HG03108 (cell line): ENCODE measurements around the gene ARPP21.
"Not testable (repeated sequence)": the region's sequence is repeated elsewhere in the genome, so short reads cannot be mapped to it uniquely, and the experiment has no call there.

Experiments
- ATAC-seq: cut with Tn5 transposase; IDR thresholded peaks from one replicate; pipeline ENCODE4 v1.9.1; 2021; ENCODE audit warnings: moderate library complexity; ENCODE audit not compliant: unreplicated experiment

The ARPP21 gene

DNA sequence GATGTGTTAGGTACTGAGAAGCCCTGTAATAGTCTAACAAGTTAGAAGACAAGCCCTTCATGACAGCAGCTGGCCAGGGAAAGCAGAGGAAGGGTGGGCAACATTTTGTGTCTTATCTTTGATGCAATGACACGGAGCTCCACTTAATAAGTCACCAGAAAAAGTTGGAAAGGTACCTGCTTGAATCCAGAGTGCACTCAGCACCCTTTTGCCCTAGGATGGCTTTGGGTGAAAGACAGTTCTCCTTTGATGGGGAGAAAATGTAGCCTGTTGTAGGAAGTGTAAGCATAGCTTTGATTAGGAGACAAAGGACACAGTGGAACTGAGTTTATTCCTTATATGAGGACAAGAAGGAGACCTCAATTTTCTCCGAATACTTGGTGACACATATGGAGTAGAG, 137.0 kb downstream of the ARPP21 start:
- no peak for ATAC-seq

DNA sequence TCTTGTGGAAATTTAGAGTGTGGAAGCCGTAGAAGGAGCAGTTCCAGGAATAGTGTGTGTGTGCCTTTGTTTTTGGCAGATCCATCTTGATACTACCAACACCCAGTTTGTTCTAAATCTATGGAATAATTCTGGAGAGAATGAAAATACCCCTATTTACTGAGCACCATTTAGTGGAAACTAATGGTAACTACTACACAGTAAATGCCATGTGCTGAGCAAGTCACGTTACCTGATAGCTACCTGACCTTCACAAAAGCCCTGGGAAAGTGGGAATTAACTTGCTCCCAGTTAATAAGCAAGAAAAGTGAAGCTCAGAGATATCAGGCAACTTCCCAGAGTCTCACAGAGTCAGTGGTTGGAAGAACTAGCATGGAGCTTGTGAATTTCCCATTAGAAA, 137.7 kb downstream of the ARPP21 start:
- no peak for ATAC-seq

DNA sequence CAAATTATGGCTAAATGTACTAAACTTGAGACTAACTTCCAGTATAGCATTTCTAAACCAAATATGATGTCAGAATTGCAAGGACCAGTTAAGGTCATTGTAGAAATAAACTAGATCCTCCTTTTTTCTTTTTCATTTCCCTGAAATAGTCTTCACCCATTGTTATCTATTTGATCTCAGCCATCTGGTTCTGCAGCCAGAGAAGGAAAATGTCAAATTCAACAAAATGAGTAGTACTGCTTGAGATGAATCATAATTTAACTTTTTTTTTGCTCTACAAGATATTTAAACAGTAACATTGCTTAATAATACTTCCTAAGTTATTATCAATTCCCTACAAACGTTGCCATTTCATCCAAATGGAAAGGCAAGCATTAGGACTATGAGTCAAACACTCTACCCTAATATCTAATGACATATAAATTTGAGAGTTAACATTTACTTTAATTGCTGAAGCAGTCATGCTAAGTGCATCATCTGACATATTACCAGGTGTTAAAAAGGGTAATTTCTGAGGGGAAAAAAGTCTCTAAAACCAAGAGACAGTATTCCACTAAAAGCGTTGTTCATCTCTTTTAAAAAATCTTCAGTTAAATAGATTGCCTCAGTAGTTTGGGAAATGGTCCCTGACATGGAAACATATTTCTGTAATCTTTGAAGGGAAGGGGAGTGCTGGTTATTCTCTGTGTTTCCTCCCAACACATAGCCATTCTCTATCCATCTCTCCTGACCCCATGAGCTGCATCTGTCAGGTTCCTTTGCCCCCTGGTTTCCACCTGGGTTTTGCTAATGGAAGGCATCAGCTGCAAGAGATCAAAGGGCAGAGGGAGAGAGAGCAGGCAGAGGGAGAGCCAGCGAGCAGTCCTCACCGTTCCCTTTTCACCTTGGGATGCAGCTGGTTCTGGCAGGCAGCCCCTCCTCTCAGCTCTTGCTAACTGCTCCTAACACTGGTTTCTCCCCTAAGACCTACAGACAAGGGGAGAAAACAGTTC, 138.5 kb downstream of the ARPP21 start:
- no peak for ATAC-seq

DNA sequence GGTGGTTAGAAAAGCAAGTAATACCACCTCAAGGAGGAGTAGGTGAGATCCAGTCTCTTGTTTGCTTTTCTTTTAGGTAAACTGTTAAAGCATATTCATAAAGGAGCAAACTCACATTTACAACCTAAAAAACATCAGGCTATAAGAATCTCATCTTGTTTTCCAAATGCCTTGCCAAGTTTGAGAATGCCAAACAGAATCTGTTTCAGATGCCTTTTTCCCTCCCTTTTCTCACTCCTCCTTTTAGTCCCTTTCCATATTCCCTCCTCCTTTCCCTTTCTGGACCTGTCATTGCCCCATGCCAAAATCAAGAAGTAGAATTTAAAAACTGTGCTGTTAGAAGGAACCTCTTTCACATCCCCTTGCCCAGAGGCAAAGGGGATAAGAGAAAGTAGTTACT, 140.3 kb downstream of the ARPP21 start:
- ATAC-seq = no peak

DNA sequence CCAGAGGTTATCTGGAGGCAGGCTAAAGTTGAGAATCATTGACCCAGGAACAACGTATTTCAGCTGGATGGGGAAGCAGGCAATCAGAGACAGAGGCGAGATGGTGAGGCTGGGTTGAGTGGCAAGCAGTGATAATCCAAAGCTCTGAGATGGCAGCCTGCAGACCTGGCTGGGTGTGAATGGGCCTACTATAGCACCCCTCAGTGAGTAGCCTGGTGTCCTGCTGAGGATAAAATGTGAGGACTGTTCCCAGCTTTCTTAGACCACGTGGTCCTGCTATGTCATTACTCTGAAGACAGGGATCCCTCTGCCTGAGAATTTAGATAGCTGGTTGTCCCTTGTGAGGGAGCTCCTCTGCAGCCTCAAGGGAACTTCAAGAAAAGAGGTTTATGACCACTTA, 141.5 kb downstream of the ARPP21 start:
- no peak for ATAC-seq

DNA sequence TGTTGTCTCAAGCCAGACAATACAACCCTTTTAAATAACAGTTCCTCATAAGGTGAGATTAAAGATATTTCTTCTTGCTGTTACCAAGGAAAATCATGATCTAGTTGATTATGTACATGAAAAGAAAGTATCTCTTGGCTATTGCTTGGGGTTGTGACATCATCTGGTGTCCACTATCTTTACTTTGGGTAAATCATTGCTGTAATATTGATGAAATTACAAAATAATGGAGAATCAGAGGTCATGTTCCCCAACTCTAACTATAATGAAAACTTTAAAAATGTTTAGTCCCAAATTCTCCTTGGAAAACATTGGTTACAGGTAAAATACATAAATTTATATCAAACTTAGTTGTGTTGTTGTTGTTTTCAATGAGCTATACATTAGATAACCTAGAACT, 142.2 kb downstream of the ARPP21 start:
- no peak for ATAC-seq

DNA sequence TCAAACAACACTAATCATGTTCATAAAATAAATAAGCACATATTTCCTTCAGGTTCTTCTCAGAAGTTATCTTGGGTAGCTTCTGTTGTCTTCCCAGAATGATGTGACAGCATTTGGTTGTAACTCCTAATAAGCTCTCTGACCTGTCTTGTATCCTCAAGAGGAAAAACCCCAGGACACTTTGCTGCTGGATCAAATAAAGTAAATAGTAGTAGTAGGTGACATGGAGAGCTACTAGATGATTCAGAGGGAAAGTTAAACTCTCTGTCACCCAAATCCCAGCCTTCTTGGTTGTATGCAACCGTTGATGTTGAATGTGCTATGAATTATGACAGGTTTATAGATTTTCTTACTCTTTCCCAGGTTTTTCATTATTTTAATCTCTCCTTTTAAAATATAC, 143.0 kb downstream of the ARPP21 start:
- ATAC-seq = no peak

DNA sequence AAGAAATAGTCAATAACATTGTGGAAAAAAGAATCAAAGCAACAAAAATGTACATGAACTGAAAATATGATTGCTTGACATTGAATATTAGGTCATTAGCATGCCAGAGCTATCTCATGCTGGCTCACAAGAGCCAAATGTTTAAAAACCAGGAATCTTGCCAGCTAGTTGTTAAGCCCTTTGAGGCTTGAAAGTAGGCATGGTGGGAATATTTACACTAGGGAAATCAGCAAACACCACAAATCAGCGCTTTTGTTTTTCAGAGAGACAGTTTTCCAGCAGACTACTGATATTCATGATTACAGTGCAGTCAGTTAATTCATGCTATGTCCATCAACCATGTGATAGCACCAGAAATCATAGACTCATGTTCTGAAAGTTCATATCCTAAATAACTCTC, 144.8 kb downstream of the ARPP21 start:
- no peak for ATAC-seq

DNA sequence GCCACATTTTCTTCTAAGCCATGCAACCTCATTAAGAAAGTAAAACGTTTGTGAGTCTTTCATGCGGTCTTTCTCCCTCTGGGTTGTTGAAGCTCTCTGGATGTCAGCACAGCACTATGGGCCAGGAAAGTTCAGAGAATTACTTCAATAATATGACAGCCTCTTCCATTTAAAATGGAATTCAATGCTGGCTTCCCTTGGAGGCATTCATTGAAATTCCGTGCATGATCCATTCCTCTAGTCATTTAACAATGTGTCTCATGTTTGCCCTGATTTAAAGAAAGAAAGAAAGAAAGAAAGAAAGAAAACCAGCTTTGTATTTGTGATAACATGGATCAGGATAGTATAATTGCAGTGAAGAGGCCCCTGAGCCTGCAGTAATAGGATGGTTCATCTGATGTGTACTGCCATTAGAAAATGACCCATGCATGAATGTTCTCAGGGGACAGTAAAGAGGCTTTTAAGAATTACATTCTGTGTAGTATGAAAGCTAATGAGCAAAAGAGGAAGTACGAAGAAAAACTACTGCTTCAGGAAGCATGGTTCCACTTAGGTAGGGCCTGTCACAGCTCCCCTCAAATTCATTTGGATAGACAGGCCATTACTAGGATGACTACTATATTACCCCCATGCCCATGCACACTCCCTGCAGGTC, 146.0 kb downstream of the ARPP21 start:
- ATAC-seq = no peak

DNA sequence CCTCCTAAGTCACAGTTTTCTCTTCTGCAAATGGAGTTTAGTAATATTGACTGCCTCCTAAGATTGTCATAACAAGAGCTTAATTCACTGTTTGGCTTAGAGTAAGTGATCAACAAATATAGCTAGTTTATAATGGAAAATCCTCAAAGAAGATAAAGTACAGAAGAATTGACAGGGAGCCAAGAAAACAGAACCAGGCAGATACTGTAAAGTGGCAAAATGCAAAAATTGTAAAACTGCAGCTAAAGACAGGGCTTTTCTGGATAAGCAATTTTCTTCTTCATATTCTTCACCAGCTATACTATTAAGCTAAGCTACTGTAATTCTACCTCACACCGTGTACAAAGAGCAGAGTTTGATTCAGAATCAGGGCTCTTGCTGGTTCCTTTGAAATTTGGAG, 148.6 kb downstream of the ARPP21 start:
- ATAC-seq = no peak

DNA sequence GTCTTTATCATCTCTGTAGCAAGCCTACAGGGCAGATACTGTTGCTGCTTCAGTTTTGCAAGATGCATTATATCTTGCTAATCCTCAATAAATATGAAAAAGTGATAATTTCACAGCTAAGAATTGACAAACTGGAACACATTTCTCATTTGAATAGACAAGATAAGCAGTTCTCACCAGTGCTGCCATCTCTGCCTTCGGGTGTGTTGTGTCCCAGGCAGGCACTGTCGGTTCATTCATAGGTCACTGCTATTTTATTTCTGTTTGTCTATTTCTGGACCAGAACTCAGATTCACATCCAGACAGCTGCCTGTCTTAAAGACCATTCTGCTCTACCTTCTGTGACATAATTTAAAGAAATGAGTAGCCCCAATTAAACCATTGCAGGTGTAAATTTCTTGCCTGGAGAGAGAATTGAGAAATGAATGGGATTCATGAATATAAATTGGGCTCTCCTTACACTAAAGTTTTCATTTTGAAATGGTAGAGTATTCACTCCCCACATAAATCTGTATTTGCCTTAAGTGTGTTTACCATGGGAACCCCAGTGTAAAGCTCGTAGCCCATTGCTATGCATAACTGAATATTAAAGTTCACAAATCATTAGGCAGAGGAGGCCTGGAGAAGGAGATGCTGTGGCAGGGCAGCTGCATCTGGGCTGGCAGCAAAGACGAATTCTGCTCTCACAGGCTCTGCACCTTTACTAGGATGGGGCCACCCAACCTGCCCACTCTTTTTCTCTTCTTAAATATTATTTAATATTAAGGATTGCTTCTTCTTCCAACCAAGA, 149.9 kb downstream of the ARPP21 start:
- no peak for ATAC-seq

DNA sequence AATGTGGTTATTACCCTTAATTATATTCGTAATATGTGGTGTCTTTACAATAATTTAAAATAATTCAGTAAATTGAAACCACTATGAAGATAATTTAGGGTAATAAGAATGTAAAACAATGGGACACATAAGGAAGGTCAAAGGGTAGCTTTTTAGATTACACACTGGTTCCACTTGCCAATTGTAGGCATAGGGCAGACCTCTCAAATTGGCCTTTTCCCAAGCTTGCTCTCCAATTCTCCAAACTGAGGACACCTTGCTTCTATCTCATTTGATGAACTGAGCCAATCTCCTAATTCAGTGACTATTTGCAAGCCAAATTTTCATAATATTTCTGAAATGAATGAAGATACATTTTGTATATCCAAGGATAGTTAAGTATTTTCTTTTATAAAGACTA, 151.4 kb downstream of the ARPP21 start:
- no peak for ATAC-seq

DNA sequence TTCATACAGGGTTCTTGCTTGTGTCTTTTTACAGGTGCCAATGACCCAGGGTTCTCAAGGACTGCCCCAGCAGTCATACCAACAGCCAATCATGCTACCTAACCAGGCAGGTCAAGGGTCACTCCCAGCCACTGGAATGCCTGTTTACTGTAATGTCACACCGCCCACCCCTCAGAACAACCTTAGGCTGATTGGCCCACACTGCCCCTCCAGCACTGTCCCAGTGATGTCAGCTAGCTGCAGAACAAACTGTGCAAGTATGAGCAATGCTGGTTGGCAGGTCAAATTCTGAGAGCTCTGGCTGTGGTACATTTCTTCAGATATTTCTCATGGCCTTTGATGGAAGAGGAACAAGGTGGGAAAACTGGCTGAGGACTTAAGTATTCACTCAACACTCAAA, 154.3 kb downstream of the ARPP21 start:
- no peak for ATAC-seq

DNA sequence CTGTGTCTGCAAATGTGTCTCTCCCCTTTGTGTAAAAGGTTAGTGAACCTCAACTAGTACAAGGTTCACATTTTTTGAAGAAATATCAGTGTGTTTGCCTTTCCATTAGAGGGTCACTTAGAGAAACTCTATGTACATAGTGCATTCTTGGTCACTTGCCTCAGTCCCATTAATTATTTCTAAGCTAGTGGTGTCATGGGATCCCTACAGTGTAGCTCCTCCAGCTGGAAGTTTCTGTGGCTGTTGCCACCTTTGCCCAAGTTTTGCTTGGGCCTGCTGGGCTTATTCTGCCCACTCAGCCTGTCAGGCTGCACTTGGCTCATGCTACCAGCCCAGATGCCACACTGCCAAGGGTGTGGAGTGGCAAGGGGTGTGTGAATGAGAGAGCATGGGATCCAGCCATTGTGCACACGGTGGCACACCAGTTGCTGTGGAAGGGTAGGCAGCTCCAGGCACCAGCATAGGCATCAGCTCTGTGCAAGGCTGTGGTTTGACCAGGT, 161.7 kb downstream of the ARPP21 start:
- no peak for ATAC-seq

DNA sequence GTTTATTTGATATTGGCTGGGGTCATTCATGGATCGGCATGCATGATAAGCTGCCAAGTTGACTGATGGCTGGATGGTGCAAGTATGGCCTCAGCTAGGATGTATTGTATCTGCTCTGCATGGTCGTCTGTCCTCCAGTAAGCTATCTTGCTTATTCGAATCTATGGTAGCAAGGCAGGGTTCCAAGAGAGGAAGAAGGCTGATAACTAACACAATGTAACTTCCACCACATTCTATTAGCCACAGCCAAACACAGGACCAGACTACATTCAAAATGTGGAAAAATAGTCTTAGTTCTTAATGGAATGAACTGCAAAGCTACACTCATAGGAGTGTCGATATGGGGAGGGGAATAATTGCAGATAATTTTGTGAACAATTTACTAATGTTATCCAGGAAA, 175.2 kb downstream of the ARPP21 start:
- no peak for ATAC-seq

DNA sequence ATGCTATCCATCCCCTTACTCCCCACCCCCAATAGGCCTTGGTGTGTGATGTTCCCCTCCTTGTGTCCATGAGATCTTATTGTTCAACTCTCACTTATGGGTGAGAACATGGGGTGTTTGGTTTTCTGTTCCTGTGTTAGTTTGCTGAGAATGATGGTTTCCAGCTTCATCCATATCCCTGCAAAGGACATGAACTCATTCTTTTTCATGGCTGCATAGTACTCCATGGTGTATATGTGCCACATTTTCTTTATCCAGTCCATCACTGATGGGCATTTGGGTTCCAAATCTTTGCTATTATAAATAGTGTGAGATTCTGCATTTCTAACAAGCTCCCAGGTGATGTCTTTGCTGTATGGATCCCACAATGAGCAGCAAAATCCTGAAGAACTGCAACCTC, 176.5 kb downstream of the ARPP21 start:
- not testable (repeated sequence) for ATAC-seq

DNA sequence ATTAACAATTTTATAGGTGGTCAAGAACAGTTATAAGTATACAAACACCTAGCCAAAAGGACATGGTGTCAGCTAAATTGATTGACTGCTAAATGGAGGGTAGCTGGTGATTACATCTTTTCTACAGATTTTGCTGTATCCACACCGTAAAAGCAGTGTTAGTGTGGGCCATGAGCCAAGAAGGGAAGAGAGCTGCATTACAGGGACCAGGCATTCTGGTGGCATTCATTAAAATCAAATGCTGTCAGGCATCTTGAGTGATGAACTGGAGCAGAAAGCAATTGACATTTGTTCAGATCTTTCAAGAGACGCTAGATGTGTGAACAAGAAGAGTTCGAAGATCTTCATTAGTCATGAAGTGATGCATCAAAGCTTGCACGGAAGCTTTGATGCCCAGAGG, 177.9 kb downstream of the ARPP21 start:
- ATAC-seq = no peak

DNA sequence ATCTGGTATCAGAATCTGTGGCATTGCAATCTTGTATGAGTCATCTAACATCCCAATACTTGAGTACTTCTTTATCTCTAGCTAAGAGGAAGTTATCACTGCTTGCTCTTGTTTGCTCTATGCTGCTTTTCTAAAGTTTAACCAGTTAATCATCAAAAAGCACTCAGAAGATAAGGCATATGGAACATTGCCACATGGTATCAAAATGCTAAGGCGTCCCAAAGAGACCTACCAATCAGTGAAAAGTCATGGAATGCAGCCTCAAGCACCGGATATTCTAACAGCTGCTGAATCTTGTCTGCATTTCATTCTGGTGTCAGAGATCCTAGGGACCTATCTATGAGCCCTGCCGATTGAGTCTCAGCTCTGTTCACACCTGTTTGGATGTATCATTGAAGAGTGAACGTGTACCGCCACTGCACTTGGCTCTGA, 192.8 kb downstream of the ARPP21 start:
- ATAC-seq = no peak
